GM18520 (cell line): ENCODE measurements around the gene BIN1.

Experiments
- ATAC-seq: cut with Tn5 transposase; IDR thresholded peaks from one replicate; pipeline ENCODE4 v1.9.1; 2021; ENCODE audit not compliant: unreplicated experiment

BIN1 gene

DNA sequence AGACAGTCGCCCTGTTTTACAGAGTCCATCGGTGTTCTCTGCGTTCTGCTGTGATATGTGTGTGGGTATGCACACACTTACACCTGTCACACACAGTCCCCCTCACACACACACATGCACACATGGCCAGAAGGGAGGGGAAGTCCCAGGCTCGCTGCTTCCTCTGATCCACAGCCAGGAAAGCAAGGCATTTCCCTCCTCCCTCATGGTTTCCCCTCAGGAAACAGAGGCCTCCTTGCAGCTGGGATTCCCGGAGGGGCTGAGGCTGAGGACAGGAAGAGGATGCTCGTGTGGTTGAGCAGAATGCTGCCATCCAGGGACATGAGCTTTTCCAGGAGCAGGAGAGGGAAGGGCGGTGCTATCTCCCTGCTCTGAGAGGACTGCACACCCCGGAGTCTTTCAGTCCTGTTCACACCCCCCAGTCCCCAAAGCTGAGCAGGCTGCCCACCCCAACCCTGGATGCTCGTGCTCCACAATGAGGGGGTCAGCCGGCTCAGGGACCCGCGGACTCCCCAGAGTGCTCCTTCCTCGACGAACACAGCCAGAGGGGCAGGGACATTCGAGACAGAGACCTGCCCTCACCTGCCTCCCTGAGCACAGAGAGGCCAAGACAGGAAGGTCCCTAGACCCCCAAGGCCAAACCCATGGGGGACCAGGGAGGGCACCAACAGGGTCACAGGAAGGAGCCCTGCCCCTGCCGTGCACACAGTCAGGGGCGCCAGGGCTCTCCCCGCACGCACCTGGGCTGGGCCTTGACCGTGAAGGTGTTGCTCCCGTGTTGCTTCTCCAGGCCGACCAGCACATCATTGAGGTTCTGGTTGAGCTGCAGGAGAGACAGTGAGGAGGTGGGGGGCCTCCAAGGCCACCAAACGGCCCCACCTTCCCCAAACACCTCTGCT, 45.3 kb downstream of the BIN1 start:
- no peak for ATAC-seq

DNA sequence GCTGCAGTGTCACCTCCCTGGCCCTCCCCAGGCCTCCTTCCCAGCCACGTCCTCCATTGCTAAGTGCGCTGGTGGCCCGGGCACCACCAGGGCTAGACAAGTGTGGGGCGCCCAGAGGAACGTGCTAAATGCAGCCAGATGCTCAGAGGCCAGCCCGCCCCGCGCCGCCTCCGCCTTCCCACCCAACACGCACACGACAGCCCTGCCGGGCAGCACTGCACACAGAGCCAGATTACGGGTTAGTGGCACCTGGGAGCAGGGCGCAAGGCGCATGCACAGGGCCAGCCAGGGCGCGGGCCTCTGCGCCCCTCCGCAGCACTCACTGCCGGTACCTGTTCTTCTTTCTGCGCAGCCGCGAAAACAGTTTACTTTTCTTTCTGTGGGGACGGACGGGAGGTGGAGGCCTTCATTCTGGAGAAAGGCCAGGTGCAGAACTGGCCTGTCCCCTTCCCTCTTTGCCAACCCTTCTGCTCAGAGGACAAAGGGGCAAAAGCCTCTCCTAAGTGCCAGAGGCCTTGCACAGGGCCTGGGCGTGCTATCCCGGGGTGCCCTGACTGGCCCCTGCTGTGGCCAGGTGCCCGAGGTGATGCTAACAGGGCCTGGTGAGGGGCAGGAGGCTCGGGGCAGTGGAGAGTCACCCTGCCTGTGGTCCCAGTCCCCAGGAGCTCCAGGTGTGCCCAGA, 46.5 kb downstream of the BIN1 start:
- no peak for ATAC-seq

DNA sequence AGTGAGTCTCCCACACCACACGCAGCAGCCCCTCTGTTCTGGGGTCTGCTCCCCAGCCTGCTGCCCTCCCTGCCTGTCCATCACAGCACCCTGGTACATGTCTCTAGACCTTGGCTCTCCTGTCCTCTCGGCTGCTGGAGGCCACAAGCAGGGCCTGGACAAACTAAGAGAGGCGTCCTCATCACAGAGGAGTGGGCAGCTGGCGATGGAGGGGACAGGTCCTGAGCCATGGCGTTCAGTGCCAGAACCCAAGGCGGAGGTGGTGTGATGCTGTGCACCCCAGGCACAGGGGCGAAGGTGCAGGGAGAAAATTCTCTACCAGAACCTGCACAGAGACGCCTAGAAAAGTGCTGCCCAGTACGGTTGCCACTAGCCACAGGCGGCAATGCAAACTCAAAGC, 47.4 kb downstream of the BIN1 start:
- ATAC-seq: no peak

GRCh38 chr2:127058954-127059252, 48.1 kb downstream of the BIN1 start:
- no peak for ATAC-seq

- ATAC-seq: no peak
These were observed 48.6 kb downstream of the BIN1 start for GRCh38 chr2:127058246-127058953.

DNA sequence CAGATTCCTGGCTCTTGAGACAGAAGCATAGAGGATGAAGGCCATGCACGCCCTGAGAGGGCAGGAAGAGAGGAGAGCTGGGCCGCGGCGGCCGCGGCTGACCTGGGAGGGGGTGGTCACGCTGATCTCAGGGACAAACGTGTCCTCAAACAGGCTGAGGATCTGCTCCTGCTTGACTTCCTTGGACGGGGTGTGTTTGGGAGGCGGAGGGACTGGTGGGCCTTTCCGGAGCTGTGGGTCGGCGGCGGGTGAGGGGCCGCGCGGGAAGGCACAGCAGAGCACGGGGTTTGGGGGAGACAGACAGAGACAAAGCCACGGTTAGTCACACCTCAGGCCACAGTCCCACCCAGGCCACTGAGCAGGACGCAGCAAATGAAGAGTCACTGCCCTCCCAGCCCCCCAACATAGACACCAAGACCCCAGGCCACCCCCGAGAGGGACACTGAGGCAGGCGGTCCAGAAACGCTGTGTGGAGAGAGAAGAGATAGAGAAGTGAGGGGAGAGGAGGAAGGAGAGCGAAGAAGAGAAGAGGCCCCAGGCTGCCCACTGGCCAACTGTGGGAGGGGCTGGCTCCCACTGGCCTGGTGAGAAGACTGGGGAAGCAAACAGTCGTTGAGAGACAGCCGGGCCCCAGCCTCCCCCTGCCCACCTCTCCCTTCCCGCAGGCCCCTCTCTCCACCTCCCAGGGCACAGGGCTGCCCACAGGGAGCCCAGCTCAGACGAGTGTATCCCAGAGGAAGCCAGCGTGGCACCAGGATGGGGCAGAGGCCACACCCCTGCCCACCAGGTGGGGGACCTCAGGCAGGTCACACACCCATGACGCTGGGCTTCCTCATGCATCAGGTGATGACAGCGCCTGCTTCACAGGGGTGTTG, 49.3 kb downstream of the BIN1 start:
- ATAC-seq: no peak

DNA sequence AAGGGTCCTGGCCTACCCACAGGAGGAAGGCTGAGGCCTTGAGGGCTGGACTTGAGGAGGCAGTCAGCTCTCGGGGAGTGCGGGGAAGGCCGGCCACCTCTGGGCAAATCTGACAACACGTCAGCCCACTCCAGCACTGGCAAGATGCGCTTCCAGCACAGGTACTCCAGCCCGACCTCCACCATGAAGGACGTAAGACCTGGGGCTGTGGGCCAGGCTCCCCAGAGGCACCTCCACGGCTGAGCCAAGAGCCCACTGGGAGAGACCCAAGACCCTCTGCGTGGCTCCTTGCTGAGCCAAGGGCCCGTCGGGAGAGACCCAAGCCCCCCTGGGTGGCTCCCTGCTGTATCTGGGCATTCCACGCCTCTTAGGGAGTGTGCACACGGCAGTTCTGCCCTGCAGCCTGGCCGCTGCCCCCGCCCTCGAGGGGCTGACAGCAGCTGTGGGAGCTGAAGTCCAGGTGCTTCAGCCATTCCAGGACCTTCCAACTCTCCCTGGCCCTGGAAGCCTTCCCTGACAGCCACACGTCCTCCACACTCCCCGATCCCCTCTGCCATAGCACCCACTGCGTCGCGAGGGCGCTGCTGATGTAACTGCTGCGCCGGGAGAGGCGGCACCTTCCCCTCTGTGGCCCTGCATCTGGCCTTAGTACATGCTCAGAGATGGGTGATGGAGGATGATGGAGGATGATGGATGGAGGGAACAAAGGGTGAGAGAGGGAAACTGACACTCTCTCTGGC, 50.2 kb downstream of the BIN1 start:
- no peak for ATAC-seq

GRCh38 chr2:127056086-127056485, 50.9 kb downstream of the BIN1 start:
- ATAC-seq: no peak

DNA sequence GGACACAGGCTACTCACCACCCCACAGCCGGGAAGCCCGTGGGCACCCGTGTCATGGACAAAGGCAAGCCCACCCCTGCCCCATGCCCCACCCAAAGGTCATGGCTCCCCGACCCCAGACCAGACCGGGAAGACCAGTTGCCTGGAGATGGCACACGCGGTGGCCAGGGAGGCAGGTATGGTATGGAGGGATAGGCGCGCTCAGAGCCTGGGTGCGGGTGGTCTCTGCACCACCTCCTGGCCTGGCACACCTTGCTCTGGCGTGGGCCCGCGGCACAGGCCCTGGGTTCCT, 51.2 kb downstream of the BIN1 start:
- ATAC-seq: no peak

GRCh38 chr2:127054996-127055785, 51.8 kb downstream of the BIN1 start:
- ATAC-seq: no peak

- ATAC-seq: no peak
These were observed 52.4 kb downstream of the BIN1 start for GRCh38 chr2:127054604-127054930.

DNA sequence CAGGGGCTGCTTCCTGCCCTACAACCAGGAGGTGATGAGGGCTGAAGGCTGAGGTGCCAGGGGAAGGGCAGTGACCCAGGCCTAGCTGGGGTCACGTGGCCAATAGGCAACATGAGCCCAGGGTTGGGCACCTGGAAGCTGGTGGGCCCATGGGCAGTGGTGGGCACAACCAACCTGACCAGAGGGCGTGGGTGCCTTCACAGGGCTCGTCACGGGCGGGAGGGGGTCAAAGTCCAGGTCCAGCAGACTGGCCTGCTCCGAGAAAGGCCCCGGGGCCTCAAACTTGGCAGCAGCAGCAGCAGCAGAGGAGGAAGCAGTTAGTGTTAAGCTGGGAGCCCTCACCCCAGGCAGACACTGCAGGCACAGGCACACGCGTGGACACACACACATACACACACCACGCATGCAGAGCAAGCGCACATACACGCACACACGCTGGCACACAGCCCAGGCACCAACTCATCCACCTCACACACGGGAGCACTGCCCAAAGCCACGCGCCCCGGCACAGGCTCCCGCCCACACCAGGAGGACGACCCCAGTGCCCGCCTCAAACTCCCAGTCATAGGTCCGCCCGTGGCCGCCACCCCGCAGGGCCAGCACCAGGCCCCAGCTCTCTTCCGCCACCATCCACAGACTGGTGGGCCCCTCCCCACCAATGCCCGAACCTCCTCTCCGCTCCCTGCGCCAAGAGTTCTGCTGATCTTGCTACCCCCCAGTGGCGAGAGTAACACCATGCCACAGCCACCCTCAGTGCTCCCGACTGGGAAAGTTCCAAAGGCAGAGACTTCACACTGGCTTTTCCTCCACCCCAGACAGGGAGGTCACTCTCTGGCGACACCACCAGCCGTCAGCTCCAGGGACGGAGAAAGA, 53.0 kb downstream of the BIN1 start:
- no peak for ATAC-seq

GRCh38 chr2:127052771-127053691, 53.9 kb downstream of the BIN1 start:
- no peak for ATAC-seq

GRCh38 chr2:127052057-127052770, 54.7 kb downstream of the BIN1 start:
- ATAC-seq: no peak

DNA sequence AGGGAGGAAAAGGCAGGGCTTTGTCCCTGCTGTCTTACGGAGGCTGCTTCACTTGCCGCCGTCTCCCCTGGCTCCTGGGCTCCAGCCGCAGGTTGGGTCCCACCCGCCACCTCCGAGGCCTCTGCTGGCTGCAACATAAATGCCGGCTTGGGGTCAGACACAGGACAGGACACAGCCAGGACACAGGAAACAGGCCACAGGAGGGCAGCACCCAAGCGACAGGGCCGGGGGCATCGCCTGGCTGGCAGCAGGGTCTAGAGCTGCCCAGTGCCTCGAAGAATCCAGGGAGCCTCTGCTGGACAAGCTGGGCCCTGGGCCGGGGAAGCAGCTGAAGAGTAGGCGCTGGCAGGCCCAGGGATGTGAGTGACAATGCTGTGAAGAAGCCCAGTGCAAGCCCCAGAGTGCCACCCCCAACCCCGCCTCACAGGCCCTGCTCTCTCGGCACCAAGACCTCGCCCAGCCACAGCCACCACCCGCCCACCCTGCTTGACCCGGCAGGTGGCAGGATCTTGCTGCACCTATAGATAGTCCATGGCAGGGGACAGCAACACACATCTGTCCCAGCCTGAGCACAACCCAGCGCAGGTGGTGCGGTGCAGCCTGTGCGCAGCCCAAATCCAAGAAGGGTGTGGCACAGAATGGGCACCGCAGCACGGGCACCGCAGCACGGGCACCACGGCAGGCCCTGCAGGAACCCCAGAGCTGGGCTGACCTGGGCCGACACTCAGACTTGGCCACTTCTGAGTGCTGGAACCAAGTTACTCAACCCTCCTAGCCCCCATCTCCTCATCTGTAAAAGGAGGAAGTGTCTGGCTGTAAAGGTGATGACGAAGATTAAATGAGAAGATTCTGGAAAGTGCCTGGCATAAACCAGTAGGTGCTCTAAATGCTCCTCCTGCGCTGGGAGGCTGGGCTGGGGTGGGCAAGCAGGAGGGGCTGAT, 55.6 kb downstream of the BIN1 start:
- no peak for ATAC-seq

DNA sequence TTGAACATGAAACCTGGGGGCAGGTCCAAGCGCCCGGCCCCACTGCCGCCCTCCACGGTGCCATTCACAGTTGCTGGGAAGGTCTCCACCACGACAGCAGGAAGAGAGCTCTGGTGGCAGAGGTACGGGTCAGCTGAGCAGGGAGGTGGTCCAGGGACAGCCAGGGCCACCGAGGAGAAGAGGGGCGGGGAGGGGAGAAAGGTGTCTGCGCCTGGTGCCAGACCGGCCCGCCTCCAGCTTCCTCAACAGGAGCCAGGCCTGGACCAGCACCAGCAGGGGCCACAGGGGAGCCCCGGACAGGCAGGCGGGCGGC, 56.2 kb downstream of the BIN1 start:
- ATAC-seq: no peak
